Measurements from ENCODE around the gene ELAC2. TPM values are rescaled to one million over a fixed set of nuclear protein-coding genes. Genes with fewer than 3 reads are reported as not detected.
A peak's percentile ranks its signal among the peaks of the same experiment; 100 is the strongest.

The ELAC2 gene
- total RNA-seq, 1 experiment from 2014 or later = 84.5 TPM

DNA sequence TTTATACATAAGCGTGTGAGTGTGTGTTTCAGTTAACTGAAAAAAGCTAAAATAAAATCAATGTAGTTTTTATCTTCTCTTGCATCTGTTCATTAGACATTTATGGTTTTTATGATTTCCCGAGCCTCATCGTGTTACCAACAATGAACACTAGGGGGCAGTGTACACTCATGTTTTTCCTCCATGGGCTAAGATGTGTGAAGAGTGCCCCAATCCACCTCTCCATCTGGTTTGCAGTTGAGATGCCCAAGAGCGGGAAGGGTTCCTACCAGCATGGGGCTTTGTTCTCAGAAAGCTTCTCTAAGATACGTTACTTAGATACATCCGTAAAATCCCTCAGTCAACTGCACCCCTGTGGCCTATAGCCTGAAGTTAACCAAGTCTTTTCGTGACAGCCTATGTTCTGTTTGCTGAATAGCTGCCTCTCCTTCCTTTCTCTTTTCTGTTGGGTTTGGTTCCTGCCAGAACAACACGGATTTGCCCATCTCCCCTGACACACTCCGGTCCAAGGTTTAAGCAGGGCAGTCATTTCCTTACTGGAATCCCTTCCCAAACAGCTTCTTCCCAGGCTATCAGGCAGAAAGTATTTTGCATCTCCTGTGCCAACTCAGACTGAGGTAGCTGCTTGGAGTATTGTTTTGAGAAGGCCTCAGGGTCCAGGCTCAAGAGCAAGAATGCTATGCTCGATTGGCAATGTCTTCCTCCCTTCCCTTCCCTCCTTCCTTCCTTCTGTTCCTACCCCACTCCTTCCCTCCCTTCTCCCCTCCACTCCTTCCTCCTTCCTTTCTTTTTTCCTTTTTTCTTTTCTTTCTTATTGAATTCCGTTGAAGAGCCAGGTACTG is 12.9 kb upstream of the ELAC2 start:
- Histone ChIP-seq H3K9ac (ENCODE audit: low read length) (no peak overlapping the region), H3K4me1 (ENCODE audit: control insufficient read depth in 1 of 2, insufficient read depth in 2 of 2, low read length in 2 of 2) (no peaks in the 10 kb centered on the region), H3K4me3 (replicated peaks in 1 of 2; ENCODE audit: low read depth in 1 of 2, low read length in 2 of 2) (no peak overlapping the region), H3K79me2 (ENCODE audit: insufficient read depth, low read length) (no peaks in the 10 kb centered on the region), H4K20me1 (ENCODE audit: insufficient read depth) (no peaks in the 10 kb centered on the region), H3K27ac (ENCODE audit: low read depth, low read length) (no peak overlapping the region), H3K9me2 (ENCODE audit: insufficient read depth) (no peaks in the 10 kb centered on the region), H2AFZ (ENCODE audit: low read depth, low read length, poor library complexity, severe bottlenecking) (peak overlapping the region; percentile 87), H3K9me3 (ENCODE audit: control insufficient read depth in 1 of 2, insufficient read depth in 1 of 2, low read depth in 1 of 2, low read length in 2 of 2) (no peaks in the 10 kb centered on the region), H3K36me3 (ENCODE audit: control insufficient read depth in 1 of 2, insufficient read depth in 2 of 2, low read length in 2 of 2) (no peaks in the 10 kb centered on the region), H3K4me2 (ENCODE audit: low read length) (no peak overlapping the region), H3K27me3 (ENCODE audit: insufficient read depth, low read length) (0 out of 2 replicates have a peak, but pooled peaks cover 2% of the 10 kb centered on the region)
- intact Hi-C loops (cut with micrococcal nuclease) = loop anchor here (5.0 kb wide), 1 partner anchor 1272 kb away; the partner anchor contains the start of gene HS3ST3B1
- RAD21 ChIA-PET (ENCODE audit: low non-redundant PET in 1 of 2, low total read pairs in 2 of 2, uncharacterized antibody in 2 of 2, unreplicated experiment in 2 of 2) = no interaction called here
- POLR2A ChIA-PET = interaction anchor here (0.9 to 1.8 kb wide), 2 partner anchors 12 to 303 kb away, joined by 3 to 19 read pairs; partner anchors contain the start of gene ELAC2
- CTCF ChIA-PET = interaction anchor here (0.6 to 4.5 kb wide), 16 partner anchors 10 to 1935 kb away, joined by 3 to 46 read pairs (median 4); partner anchors contain the start of genes ELAC2 and ZNF18
- BruUV-seq (replicated peaks) = no TSS peak
- ATAC-seq (peak; percentile 73), DNase-seq (ENCODE audit: low read depth, low spot score) (no peak)
- TF ChIP-seq, protein P1, sequence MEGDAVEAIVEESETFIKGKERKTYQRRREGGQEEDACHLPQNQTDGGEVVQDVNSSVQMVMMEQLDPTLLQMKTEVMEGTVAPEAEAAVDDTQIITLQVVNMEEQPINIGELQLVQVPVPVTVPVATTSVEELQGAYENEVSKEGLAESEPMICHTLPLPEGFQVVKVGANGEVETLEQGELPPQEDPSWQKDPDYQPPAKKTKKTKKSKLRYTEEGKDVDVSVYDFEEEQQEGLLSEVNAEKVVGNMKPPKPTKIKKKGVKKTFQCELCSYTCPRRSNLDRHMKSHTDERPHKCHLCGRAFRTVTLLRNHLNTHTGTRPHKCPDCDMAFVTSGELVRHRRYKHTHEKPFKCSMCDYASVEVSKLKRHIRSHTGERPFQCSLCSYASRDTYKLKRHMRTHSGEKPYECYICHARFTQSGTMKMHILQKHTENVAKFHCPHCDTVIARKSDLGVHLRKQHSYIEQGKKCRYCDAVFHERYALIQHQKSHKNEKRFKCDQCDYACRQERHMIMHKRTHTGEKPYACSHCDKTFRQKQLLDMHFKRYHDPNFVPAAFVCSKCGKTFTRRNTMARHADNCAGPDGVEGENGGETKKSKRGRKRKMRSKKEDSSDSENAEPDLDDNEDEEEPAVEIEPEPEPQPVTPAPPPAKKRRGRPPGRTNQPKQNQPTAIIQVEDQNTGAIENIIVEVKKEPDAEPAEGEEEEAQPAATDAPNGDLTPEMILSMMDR (IDR thresholded peaks at IDR 0.05 in 2 of 3, conservative IDR thresholded peaks at IDR 0.05 in 1 of 3; ENCODE audit: borderline replicate concordance in 1 of 3, insufficient read depth in 1 of 3, low read depth in 2 of 3, low read length in 2 of 3) = peak; percentile 50 to 86 (median 73); a peak in 5 of 6 replicates
- TF ChIP-seq CEBPB (IDR thresholded peaks at IDR 0.05; ENCODE audit: low read depth) (no peak), RAD21 (IDR thresholded peaks at IDR 0.05; ENCODE audit: low read depth) (peak; percentile 61)

DNA sequence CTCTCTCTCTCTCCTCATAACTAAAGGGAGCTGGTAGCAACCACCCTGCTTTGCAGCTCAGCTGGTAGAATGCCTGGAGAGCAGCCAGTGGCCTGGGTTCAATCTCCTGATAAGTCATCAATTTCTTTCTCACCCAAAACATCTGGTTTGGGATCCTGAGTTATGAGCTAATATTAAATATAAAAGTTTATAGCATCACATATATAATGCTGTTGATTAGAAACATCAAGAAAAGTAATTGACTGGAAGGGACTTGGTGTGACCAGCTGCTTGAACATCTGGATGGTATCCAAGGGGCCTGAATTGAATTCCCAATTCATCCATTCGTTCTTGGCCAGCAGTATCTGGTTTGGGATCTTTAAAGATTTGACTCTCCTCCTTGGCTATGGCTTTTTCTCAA is 12.2 kb upstream of the ELAC2 start:
- POLR2A ChIA-PET = interaction anchor here (0.9 to 1.8 kb wide), 3 partner anchors 12 to 303 kb away, joined by 3 to 19 read pairs (median 3); partner anchors contain the start of gene ELAC2
- Histone ChIP-seq H3K9ac (ENCODE audit: low read length) (no peak overlapping the region), H3K36me3 (ENCODE audit: control insufficient read depth in 1 of 2, insufficient read depth in 2 of 2, low read length in 2 of 2) (no peaks in the 10 kb centered on the region), H3K79me2 (ENCODE audit: insufficient read depth, low read length) (no peaks in the 10 kb centered on the region), H3K4me2 (ENCODE audit: low read length) (no peak overlapping the region), H3K9me3 (ENCODE audit: control insufficient read depth in 1 of 2, insufficient read depth in 1 of 2, low read depth in 1 of 2, low read length in 2 of 2) (no peaks in the 10 kb centered on the region), H3K27me3 (ENCODE audit: insufficient read depth, low read length) (0 out of 2 replicates have a peak, but pooled peaks cover 3% of the 10 kb centered on the region), H3K4me1 (ENCODE audit: control insufficient read depth in 1 of 2, insufficient read depth in 2 of 2, low read length in 2 of 2) (no peaks in the 10 kb centered on the region), H3K9me2 (ENCODE audit: insufficient read depth) (no peaks in the 10 kb centered on the region), H2AFZ (ENCODE audit: low read depth, low read length, poor library complexity, severe bottlenecking) (no peak overlapping the region), H3K27ac (ENCODE audit: low read depth, low read length) (no peak overlapping the region), H3K4me3 (replicated peaks in 1 of 2; ENCODE audit: low read depth in 1 of 2, low read length in 2 of 2) (no peak overlapping the region), H4K20me1 (ENCODE audit: insufficient read depth) (no peaks in the 10 kb centered on the region)
- intact Hi-C loops (cut with micrococcal nuclease) = loop anchor here (5.0 kb wide), 1 partner anchor 1272 kb away; the partner anchor contains the start of gene HS3ST3B1
- no TSS peak for BruUV-seq (replicated peaks)
- DNase-seq (ENCODE audit: low read depth, low spot score) (no peak), ATAC-seq (no peak)
- RAD21 ChIA-PET (ENCODE audit: low non-redundant PET in 1 of 2, low total read pairs in 2 of 2, uncharacterized antibody in 2 of 2, unreplicated experiment in 2 of 2) = no interaction called here
- CTCF ChIA-PET = interaction anchor here (0.6 to 4.5 kb wide), 7 partner anchors 9 to 1935 kb away, joined by 3 to 46 read pairs (median 5); partner anchors contain the start of gene ELAC2
- no peak for TF ChIP-seq POLR2A (IDR thresholded peaks at IDR 0.05; ENCODE audit: borderline replicate concordance, extremely low read depth, insufficient read depth, insufficient read length)
- TF ChIP-seq ZNF274 (IDR thresholded peaks at IDR 0.05; ENCODE audit: low read depth, low read length) = no peak
- TF ChIP-seq, protein P2, sequence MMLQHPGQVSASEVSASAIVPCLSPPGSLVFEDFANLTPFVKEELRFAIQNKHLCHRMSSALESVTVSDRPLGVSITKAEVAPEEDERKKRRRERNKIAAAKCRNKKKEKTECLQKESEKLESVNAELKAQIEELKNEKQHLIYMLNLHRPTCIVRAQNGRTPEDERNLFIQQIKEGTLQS (IDR thresholded peaks at IDR 0.05) = no peak
- TF ChIP-seq EGR1 (IDR thresholded peaks at IDR 0.05; ENCODE audit: low read depth) = no peak
- no peak for TF ChIP-seq CBX3 (IDR thresholded peaks at IDR 0.05; ENCODE audit: low read depth)
- TF ChIP-seq EZH2 (IDR thresholded peaks at IDR 0.05) = no peak
- TF ChIP-seq, protein P1 (IDR thresholded peaks at IDR 0.05 in 2 of 3, conservative IDR thresholded peaks at IDR 0.05 in 1 of 3; ENCODE audit: borderline replicate concordance in 1 of 3, insufficient read depth in 1 of 3, low read depth in 2 of 3, low read length in 2 of 3) = no peak

Measured in HCT116 (cell line).